Activated T-helper 1 cell treated with anti-CD3 and anti-CD28 coated beads, Interleukin-12 subunit alpha, Interleukin-12 subunit beta, Interleukin-2, Interleukin-4 antibody, amounts not matched to agents 30 ng/mL and 10 ng/mL and 1 ng/mL, durations not matched to agents 14 hours and 24 hours and 36 hours (primary cell): ENCODE measurements around the gene XPA. TPM values are rescaled to one million over a fixed set of nuclear protein-coding genes. Genes with fewer than 3 reads are reported as not detected.

Experiments used
- DNase-seq: peaks from one replicate; pipeline ENCODE4 v3.0.0; 2021; ENCODE audit warnings: low spot score
- H3K27ac Mint-ChIP-seq: one replicate; pipeline ENCODE4 v1.8.0; 2021; ENCODE audit warnings: mild to moderate bottlenecking, mixed read lengths
- H3K27me3 Mint-ChIP-seq: one replicate; pipeline ENCODE4 v1.8.0; 2022; ENCODE audit warnings: mild to moderate bottlenecking, moderate library complexity, mixed read lengths; ENCODE audit not compliant: insufficient read depth
- H3K36me3 Mint-ChIP-seq: one replicate; pipeline ENCODE4 v1.8.0; 2021; ENCODE audit warnings: low read depth, mixed read lengths
- H3K4me1 Mint-ChIP-seq: one replicate; pipeline ENCODE4 v1.8.0; 2021; ENCODE audit warnings: low read depth, mixed read lengths
- H3K4me3 Mint-ChIP-seq: one replicate; pipeline ENCODE4 v1.8.0; 2021; ENCODE audit warnings: mild to moderate bottlenecking, moderate library complexity, mixed read lengths
- H3K9me3 Mint-ChIP-seq: one replicate; pipeline ENCODE4 v1.8.0; 2021; ENCODE audit warnings: mixed read lengths
- intact Hi-C: fragments of 100-400 bp; cut with micrococcal nuclease; formaldehyde crosslinking; loops from one replicate; pipeline ENCODE4 v1.15.1; 2024
- total RNA-seq: library from RNA; stranded (reverse); gene quantifications from 2 replicates; pipeline ENCODE4 v1.2.3, GENCODE V29; 2022

The XPA gene
- total RNA-seq, 1 donor from 2014 or later, result 11.3 TPM

DNA sequence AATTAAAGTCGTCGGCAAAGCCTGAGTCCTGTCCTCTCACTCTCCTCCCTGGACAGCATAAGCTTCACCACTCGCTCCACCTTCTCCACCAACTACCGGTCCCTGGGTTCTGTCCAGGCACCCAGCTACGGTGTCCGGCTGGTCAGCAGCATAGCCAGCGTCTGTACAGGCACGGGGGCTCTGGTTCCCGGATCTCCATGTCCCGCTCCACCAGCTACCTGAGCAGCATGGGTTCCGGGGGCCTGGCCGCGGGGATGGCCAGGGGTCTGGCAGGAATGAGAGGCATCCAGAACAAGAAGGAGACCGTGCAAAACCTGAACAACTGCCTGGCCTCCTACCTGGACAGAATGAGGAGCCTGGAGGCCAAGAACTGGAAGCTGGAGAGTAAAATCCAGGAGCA is 1.7 kb upstream of the XPA start:
- H3K4me3 Mint-ChIP-seq, result no peak overlapping the region
- H3K36me3 Mint-ChIP-seq, result peaks cover 10% of the 10 kb centered on the region
- H3K27me3 Mint-ChIP-seq, result no peaks in the 10 kb centered on the region
- H3K9me3 Mint-ChIP-seq, result no peaks in the 10 kb centered on the region
- intact Hi-C loops, result loop anchor here (5.0 kb wide), 5 partner anchors 288 to 558 kb away; partner anchors contain the start of gene TBC1D2
- DNase-seq, result no peak
- no peak overlapping the region for H3K27ac Mint-ChIP-seq
- peaks cover 55% of the 10 kb centered on the region for H3K4me1 Mint-ChIP-seq

DNA sequence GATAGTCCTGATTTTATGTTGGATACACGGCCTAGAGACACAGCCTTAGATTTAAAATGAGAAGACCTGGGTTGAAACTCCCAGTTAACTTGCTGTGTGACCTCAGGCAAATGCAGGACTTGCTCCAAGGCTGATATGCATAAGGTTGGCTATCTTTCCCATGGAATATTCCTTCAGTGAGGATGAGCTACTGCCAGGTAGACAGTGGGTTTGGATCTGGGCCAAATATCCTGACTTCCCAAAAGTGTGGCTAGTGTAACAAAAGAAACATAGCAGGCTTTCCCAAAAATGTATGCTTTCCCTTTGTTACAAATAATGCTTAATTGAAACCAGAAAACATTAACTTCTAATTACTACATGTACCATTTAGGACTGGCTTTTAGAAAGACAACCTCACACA is 697 bp upstream of the XPA start:
- Mint-ChIP-seq H3K27ac (peak overlapping the region; percentile 83), H3K9me3 (no peaks in the 10 kb centered on the region), H3K27me3 (no peaks in the 10 kb centered on the region), H3K4me3 (peak overlapping the region; percentile 85), H3K36me3 (peaks cover 17% of the 10 kb centered on the region), H3K4me1 (peaks cover 54% of the 10 kb centered on the region)
- intact Hi-C loops, result loop anchor here (1.0 to 5.0 kb wide), 9 partner anchors 65 to 559 kb away; partner anchors contain the start of genes NCBP1, TBC1D2, TRMO and TSTD2
- DNase-seq, result no peak

DNA sequence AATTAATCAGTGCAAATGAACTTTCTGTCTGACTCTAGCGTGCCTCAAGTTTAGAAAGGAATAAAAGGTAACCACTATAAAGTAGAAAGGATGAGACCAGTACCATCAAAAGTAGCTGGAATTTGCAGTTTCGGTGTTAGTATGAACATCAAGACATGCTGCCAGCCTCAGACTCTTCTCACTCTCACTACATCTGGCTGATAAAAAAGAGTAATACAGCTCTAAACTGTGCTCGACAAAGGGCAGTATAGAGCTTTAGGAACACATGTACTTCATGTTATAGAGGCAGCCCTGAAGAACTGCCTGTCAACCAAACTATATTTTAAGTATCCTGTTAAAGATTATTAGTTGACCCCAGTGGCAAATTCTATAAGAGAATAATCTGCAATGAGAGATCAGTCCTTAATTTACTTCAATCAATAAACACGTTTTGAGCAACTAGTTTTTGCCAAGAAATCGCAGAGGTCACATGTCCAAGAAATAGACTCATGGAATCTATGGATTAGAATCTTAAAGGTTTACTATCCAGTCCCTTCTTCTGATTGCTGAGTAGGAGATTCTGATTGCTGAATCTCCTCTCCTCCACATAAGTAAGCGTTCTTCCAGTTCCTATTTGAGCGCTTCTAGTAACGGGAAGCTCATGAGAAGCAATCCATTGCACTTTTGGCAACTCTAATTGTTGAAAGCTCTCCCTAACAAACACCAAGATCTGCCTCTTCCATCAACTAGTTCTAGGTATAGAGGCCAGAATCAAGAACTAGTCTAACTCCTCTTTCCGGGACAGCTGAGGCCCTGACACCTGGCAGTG is 941 bp downstream of the XPA start:
- intact Hi-C loops, result loop anchor here (2.0 to 5.0 kb wide), 7 partner anchors 209 to 561 kb away; partner anchors contain the start of genes TBC1D2 and TRMO
- no peak for DNase-seq
- Mint-ChIP-seq H3K36me3 (peaks cover 19% of the 10 kb centered on the region), H3K27me3 (no peaks in the 10 kb centered on the region), H3K4me3 (peak overlapping the region; percentile 85), H3K27ac (peak overlapping the region; percentile 84), H3K9me3 (no peaks in the 10 kb centered on the region), H3K4me1 (peaks cover 54% of the 10 kb centered on the region)

DNA sequence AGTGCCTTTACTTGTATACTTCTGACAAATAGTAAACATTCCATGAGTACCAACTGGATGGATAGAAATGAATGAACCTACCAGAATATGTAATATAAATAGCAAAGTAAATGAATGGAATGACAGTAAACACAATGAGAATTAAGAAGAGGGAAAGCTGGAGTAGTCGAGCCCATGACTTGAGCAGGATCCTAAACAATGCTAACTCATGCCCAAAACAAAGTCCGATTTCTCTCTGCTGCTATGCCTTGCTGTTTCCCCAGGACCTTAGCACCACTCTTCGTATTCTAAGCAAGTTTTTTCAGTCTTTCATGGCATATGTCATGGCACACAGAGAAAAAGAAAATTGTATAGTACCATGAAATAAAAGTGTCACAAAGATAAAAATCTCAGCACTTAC is 1.8 kb downstream of the XPA start:
- H3K4me3 Mint-ChIP-seq, result peak overlapping the region; percentile 85
- DNase-seq, result no peak
- no peak overlapping the region for H3K27ac Mint-ChIP-seq
- intact Hi-C loops, result loop anchor here (5.0 kb wide), 5 partner anchors 292 to 562 kb away; partner anchors contain the start of gene TBC1D2
- no peaks in the 10 kb centered on the region for H3K27me3 Mint-ChIP-seq
- peaks cover 54% of the 10 kb centered on the region for H3K4me1 Mint-ChIP-seq
- H3K9me3 Mint-ChIP-seq, result no peaks in the 10 kb centered on the region
- peaks cover 23% of the 10 kb centered on the region for H3K36me3 Mint-ChIP-seq

DNA sequence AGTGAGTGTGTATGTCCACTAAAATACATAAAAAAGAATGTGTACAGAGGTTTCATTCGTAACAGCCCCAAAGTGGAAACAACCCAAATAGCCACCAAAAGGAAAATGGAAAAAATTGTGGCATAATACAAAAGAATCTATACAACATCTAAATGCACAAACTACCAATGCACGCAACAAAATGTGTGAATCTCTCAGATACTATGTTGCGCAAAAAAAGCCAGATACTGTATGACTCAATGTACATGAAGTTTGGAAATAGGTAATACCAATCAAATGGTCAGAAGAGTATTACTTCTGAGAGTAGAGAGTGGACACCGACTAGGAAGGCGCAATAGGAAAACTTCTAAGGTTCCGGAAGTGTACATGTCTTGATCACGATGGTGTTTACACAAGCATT is 2.4 kb downstream of the XPA start:
- H3K4me3 Mint-ChIP-seq, result peak overlapping the region; percentile 15
- H3K4me1 Mint-ChIP-seq, result peaks cover 52% of the 10 kb centered on the region
- H3K36me3 Mint-ChIP-seq, result peaks cover 27% of the 10 kb centered on the region
- no peak for DNase-seq
- H3K9me3 Mint-ChIP-seq, result no peaks in the 10 kb centered on the region
- intact Hi-C loops, result loop anchor here (5.0 kb wide), 5 partner anchors 293 to 563 kb away; partner anchors contain the start of gene TBC1D2
- H3K27me3 Mint-ChIP-seq, result no peaks in the 10 kb centered on the region
- H3K27ac Mint-ChIP-seq, result no peak overlapping the region

DNA sequence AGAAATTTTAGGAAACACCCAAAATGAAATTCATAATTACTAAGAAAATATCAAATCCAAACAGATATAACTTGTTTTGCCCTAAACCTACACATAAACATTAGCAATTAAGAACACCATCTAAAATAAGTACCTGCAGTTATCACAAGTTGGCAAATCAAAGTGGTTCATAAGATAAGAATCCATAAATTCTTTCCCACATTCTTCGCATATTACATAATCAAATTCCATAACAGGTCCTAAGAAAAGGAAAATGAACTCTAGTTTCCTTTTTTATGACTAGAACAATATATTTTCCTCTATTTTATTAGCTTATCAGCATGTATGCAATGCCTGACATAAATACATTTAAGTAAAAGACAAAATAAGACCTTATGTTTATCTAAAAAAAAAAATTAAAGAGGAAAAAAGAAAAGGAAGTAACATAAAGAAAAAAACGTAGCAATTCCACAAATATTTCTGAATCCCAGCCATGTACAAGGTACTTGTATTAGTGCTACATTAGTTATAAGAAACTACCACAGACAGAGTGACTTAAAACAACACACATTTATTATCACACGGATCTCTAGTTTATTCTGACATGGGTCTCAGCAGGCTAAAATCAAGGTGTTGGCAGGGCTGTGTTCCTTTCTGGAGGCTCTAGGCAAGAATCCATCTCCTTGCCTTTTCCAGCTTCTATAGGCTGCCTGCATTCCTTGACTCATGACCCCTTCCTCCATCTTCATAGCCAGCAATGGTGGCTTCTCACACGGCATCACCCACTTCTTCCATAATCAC is 7.5 kb downstream of the XPA start:
- DNase-seq, result no peak
- Mint-ChIP-seq H3K4me3 (no peak overlapping the region), H3K27me3 (no peaks in the 10 kb centered on the region), H3K36me3 (peaks cover 38% of the 10 kb centered on the region), H3K9me3 (no peaks in the 10 kb centered on the region), H3K4me1 (peaks cover 12% of the 10 kb centered on the region), H3K27ac (no peak overlapping the region)
- intact Hi-C loops, result no loop called here

DNA sequence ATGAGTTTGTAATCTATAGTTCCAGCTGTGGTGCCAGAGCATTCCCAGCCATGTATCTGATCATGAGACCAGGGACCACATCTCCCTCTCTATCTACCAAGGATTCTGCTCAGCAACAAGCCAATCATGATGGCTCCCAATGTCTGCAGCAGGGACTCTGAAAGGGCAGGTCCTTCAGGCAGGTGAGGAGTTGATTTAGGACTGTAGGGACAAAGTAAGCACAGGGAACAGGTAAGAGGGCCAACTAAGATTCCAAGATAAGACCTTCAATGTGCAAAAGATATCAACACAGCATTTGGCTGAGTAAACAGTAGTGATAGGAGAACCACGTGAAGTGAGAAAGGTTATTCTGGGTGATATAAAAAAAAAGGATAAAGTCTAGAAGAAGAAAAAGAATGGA is 8.5 kb downstream of the XPA start:
- H3K4me3 Mint-ChIP-seq, result no peak overlapping the region
- H3K4me1 Mint-ChIP-seq, result peaks cover 3% of the 10 kb centered on the region
- H3K27me3 Mint-ChIP-seq, result no peaks in the 10 kb centered on the region
- no peak overlapping the region for H3K27ac Mint-ChIP-seq
- H3K9me3 Mint-ChIP-seq, result no peaks in the 10 kb centered on the region
- intact Hi-C loops, result no loop called here
- peaks cover 39% of the 10 kb centered on the region for H3K36me3 Mint-ChIP-seq
- no peak for DNase-seq

DNA sequence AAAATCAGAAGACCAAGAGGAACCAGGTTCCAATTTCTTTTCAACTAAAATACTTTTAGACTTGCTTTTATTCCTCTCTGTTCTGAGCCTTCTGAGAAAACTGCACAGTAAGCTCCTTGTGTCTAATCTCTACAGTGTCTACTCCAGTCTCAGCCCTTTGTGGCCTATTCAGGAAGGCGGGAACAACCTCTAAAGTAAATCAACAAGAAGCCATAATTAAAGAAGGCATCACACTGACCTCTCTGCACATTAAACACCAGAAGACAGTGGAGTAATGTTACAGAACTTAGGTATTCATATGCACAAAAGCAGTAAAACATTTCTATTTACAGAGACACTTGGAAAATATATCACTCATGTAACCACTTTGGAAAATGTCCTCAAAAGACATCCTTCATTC is 14.9 kb downstream of the XPA start:
- H3K36me3 Mint-ChIP-seq, result peaks cover 32% of the 10 kb centered on the region
- no peaks in the 10 kb centered on the region for H3K27me3 Mint-ChIP-seq
- no peak overlapping the region for H3K4me3 Mint-ChIP-seq
- DNase-seq, result no peak
- peaks cover 5% of the 10 kb centered on the region for H3K4me1 Mint-ChIP-seq
- no peaks in the 10 kb centered on the region for H3K9me3 Mint-ChIP-seq
- no peak overlapping the region for H3K27ac Mint-ChIP-seq
- intact Hi-C loops, result loop anchor here (5.0 kb wide), 1 partner anchor 45 kb away; no protein-coding TSS in a partner anchor

DNA sequence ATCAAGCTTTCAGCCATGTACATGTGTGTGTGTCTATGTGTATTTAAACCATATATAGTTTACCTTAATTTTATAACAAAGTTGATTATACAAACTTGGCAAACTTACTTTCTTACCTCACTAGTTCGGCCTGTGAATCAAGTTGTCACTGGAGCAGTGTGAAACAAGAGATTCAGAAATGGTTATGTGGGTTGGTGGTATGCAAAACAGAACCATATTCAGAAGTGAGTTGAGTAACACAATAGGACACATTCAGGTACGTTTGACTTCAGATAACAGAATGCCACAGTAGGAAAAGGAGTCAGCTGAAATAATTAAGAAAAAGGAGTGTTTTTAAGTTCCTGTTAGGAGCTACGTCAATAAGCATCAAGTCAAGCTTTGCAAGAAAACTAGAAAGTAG is 21.5 kb downstream of the XPA start:
- Mint-ChIP-seq H3K27ac (peak overlapping the region; percentile 25), H3K4me1 (peaks cover 5% of the 10 kb centered on the region), H3K36me3 (peaks cover 37% of the 10 kb centered on the region), H3K9me3 (no peaks in the 10 kb centered on the region), H3K4me3 (no peak overlapping the region), H3K27me3 (no peaks in the 10 kb centered on the region)
- no peak for DNase-seq
- intact Hi-C loops, result no loop called here

DNA sequence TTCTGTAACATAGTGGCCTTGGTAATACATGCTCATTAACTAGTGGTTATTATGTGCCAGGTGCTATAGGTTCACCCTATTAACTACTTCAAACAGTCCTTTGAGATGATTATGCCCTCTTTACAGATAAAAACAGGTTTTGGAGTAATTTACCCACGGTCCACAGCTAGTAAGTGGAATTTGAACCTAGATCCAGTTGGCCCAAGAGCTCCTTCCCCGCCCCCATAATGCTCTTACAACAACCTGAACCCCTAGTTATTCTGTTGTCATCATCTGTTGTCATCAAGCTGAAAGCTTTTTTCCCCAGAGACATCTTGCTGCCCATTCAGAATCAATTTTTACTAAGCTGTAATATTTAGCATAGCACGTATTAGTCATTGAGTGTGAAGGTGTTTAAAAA is 23.2 kb downstream of the XPA start:
- no peak for DNase-seq
- no peak overlapping the region for H3K4me3 Mint-ChIP-seq
- no peaks in the 10 kb centered on the region for H3K9me3 Mint-ChIP-seq
- H3K36me3 Mint-ChIP-seq, result peaks cover 48% of the 10 kb centered on the region
- no peak overlapping the region for H3K27ac Mint-ChIP-seq
- H3K4me1 Mint-ChIP-seq, result peaks cover 5% of the 10 kb centered on the region
- H3K27me3 Mint-ChIP-seq, result no peaks in the 10 kb centered on the region
- intact Hi-C loops, result no loop called here

DNA sequence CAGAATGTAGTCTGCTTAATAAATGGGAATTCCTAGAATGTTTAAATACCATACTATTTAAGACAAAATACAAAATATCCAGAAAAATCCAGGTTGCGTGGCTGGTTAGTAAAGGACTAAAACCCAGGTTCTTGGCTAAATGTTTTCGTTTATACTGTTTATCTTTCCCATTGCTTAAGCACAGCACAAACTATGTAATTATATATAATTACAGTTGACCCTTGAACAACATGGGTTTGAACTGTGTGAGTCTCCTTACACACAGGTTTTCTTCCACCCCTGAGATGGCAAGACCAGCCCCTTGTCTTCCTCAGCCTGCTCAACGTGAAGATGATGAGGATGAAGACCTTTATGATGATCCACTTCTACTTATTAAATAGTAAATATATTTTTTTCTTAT is 24.7 kb downstream of the XPA start:
- H3K27ac Mint-ChIP-seq, result no peak overlapping the region
- no peak for DNase-seq
- peaks cover 46% of the 10 kb centered on the region for H3K36me3 Mint-ChIP-seq
- H3K9me3 Mint-ChIP-seq, result no peaks in the 10 kb centered on the region
- H3K4me3 Mint-ChIP-seq, result no peak overlapping the region
- H3K4me1 Mint-ChIP-seq, result peaks cover 10% of the 10 kb centered on the region
- intact Hi-C loops, result no loop called here
- H3K27me3 Mint-ChIP-seq, result no peaks in the 10 kb centered on the region

DNA sequence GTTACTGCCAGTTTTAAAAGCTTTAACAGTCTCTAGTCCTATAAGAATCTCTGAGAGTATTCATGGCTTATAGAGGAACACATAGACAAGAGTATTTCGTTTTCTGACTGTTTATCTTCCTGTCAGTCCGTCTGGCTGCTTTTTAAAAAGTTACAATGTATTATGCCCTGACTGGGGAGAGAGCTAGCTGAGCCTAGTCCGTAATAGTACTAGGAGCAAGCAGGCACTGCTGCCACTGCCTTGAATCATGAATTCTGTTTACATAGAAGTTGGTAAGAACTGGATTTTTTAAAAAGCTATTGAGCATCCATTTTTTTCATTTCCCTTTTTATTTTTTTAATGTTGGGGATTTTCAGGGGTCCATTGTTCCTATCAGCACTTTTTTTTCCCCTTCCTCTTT is 26.6 kb downstream of the XPA start:
- H3K4me1 Mint-ChIP-seq, result peaks cover 28% of the 10 kb centered on the region
- peaks cover 58% of the 10 kb centered on the region for H3K36me3 Mint-ChIP-seq
- no peak overlapping the region for H3K27ac Mint-ChIP-seq
- intact Hi-C loops, result no loop called here
- H3K4me3 Mint-ChIP-seq, result no peak overlapping the region
- DNase-seq, result no peak
- no peaks in the 10 kb centered on the region for H3K27me3 Mint-ChIP-seq
- H3K9me3 Mint-ChIP-seq, result no peaks in the 10 kb centered on the region

DNA sequence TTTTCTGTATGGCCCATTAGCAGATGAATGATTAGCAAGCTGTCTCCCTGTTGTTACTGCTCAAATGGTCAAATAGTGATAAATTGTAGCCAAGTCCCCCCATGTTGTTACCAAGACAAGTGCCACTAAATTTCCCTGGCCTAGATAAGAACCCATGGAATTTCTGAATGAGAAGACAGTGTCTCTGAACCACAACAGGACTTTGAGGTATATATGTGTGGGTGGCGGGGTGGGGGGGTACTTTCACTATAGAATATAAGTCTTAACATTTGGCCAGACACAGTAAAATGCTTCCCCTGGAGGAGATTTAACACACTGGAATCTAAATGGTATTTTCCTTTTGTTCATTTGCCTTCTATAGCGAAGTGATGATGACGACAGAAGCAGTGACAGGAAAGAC is 28.7 kb downstream of the XPA start:
- DNase-seq, result no peak
- H3K4me1 Mint-ChIP-seq, result peaks cover 39% of the 10 kb centered on the region
- H3K36me3 Mint-ChIP-seq, result peaks cover 55% of the 10 kb centered on the region
- H3K4me3 Mint-ChIP-seq, result no peak overlapping the region
- no peaks in the 10 kb centered on the region for H3K27me3 Mint-ChIP-seq
- intact Hi-C loops, result no loop called here
- H3K27ac Mint-ChIP-seq, result peak overlapping the region; percentile 13
- H3K9me3 Mint-ChIP-seq, result no peaks in the 10 kb centered on the region
